LNCaP clone FGC (cell line): Measurements from ENCODE around the gene TBXA2R.
"Not testable (repeated sequence)": the region's sequence is repeated elsewhere in the genome, so short reads cannot be mapped to it uniquely, and the experiment has no call there.

Experiments
- DNase-seq: peaks from one replicate; pipeline ENCODE4 v3.0.0-alpha.2; 2011; ENCODE audit warnings: low read depth
- H3K4me3 ChIP-seq: 2 replicates; pipeline ENCODE4 v1.5.1; 2011; ENCODE audit warnings: mild to moderate bottlenecking, low read depth, low read length, control low read depth
- CTCF ChIP-seq: IDR thresholded peaks from 2 replicates; pipeline ENCODE4 v1.5.1; 2012; ENCODE audit warnings: mild to moderate bottlenecking; ENCODE audit not compliant: control insufficient read depth, insufficient read depth; ENCODE audit errors: extremely low read depth

Gene TBXA2R

DNA sequence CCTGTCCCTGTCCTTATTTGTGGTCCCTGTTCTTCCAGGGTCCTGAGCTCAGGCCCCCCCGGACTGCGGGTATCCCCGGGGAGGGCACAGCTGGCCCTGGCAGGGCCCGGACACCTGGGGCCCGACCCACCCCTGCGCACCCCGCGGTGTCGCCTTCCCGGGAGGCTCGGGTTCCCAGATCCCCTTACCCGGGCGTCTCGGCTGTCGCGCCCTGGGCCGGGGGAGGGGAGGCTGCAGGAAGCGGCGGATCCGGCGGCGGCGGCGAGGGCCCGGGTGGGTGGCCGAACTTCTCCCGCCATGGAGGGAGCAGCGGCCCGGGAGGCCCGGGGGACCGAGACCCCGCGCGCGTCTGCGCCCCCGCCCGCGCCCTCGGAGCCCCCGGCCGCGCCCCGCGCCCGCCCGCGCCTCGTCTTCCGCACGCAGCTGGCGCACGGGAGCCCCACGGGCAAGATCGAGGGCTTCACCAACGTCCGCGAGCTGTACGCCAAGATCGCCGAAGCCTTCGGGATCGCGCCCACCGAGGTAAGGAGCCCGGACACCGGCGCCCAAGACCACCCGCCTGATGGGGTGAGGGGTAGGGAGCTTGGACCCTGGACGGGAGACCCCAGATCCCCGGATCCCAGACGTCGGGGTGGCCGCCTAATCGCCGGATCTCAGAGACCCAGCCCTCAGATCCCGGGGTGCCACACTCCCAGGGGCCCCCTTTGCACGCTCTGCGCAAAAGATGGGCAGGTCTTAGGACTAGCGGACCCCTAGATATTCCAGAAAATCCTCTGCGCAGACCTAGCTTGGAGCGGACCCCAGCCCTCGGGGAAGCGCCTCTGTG is 21.2 kb downstream of the TBXA2R start, which contains the start of gene GIPC3:
GIPC3 (plus strand) TSS at position 178 of the 826 bp plus-strand sequence; CDS start at position 298, 120 bp downstream.
- no peak within 1 kb of the TSS for H3K4me3 ChIP-seq
- no peak for DNase-seq
- TF ChIP-seq CTCF, result no peak

- H3K4me3 ChIP-seq, DNase-seq: not testable (repeated sequence)
Observed at GRCh38 chr19:3584036-3584802, 22.5 kb downstream of the TBXA2R start.

DNA sequence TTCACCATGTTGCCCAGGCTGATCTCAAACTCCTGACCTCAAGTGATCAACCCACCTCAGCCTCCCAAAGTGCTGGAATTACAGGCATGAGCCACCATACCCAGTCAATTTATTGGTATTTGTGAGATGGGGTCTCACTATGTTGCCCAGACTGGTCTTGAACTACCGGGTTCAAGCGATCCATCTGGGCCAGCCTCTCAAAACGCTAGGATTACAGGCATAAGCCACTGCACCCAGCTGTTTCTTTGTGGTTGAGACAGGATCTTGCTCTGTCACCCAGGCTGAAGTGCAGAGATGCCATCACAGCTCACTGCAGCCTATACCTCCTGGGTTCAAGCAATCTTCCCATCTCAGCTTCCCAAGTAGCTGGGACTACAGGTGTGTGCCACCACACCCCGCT is 24.9 kb downstream of the TBXA2R start:
- not testable (repeated sequence) for H3K4me3 ChIP-seq, DNase-seq

- no peak for DNase-seq
- no peak overlapping the region for H3K4me3 ChIP-seq
- no peak for TF ChIP-seq CTCF
Observed at GRCh38 chr19:3580156-3580934, 26.3 kb downstream of the TBXA2R start.

DNA sequence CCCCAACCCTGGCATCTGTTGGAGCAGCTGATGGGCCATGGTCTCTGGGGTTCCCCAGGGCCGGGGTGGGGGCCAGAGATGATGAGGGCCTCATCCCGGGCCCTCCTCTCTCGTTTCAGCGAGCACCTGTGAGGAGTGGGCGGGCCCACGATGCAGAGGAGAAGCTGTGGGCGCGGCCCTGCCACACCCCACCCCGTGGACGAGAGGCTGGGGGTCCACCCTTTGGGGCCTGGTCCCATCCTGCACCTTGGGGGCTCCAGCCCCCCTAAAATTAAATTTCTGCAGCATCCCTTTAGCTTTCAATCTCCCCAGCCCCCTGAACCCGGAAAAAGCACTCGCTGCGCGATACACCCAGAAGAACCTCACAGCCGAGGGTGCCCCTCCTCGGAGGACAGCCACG is 28.3 kb downstream of the TBXA2R start:
- TF ChIP-seq CTCF, result no peak
- DNase-seq, result no peak
- no peak overlapping the region for H3K4me3 ChIP-seq

- TF ChIP-seq CTCF, result no peak
- H3K4me3 ChIP-seq, result no peak overlapping the region
- DNase-seq, result no peak
Observed at GRCh38 chr19:3577723-3578344, 28.8 kb downstream of the TBXA2R start.

DNA sequence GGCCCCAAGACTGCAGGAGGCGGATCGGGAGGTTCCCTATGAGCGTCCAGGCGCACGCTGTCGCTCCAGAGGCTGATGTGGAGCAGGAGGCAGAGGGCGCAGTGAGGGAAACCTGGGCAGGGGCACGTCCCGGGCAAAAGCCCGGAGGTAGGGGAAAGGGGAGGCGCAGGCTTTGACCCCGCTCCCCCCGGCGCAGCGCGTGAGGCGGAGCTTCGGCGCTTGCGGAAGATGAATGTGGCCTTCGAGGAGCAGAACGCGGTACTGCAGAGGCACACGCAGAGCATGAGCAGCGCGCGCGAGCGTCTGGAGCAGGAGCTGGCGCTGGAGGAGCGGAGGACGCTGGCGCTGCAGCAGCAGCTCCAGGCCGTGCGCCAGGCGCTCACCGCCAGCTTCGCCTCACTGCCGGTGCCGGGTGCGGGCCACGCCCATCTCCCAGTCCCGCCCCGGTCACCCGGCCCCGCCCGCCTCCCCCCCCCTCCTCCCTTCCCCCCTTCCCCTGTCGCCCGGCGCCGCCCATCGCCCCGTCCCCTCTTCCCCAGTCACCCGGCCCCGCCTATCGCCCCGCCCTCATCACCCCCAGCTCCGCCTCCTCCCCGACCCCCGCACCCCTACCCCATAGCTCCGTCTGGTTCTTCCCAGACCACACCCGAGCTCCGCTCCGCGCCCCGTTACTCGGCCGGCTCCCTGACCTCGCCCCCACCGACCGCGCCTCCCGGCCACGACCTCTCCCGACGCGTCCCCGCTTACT is 29.8 kb downstream of the TBXA2R start:
- no peak overlapping the region for H3K4me3 ChIP-seq
- TF ChIP-seq CTCF, result no peak
- DNase-seq, result no peak
